Ishikawa (cell line): ENCODE measurements around the gene PRDM16.

ENCODE experiments used
- CEBPB ChIP-seq: IDR thresholded peaks from 2 replicates; pipeline ENCODE4 v1.6.1; 2012
- CREB1 ChIP-seq: IDR thresholded peaks from 2 replicates; pipeline ENCODE4 v1.6.1; 2012; ENCODE audit warnings: low read depth
- EGR1 ChIP-seq: IDR thresholded peaks from 2 replicates; pipeline ENCODE4 v1.6.1; 2012
- MAX ChIP-seq: IDR thresholded peaks from 2 replicates; pipeline ENCODE4 v1.6.1; 2012
- REST ChIP-seq: IDR thresholded peaks from 2 replicates; pipeline ENCODE4 v1.6.1; 2012; ENCODE audit warnings: low read depth, mild to moderate bottlenecking
- TAF1 ChIP-seq: IDR thresholded peaks from 2 replicates; pipeline ENCODE4 v1.6.1; 2012; ENCODE audit warnings: low read depth, mild to moderate bottlenecking
- TCF12 ChIP-seq: IDR thresholded peaks from 2 replicates; pipeline ENCODE4 v1.6.1; 2012; ENCODE audit warnings: low read depth

- no peak for TF ChIP-seq MAX
- no peak for TF ChIP-seq CEBPB
- TF ChIP-seq REST, result no peak
- no peak for TF ChIP-seq CREB1
- TF ChIP-seq TAF1, result no peak
- no peak for TF ChIP-seq TCF12
- no peak for TF ChIP-seq EGR1
Measured at GRCh38 chr1:3231826-3232225, 162.8 kb downstream of the PRDM16 start.
